Lung microvascular endothelial cell (primary cell): ENCODE measurements around the gene QKI. TPM values are rescaled to one million over a fixed set of nuclear protein-coding genes. Genes with fewer than 3 reads are reported as not detected.

Source experiments
- DNase-seq, 2 donors: peaks; one replicate each; pipeline versions ENCODE4 v3.0.0 to v3.0.0-alpha.2; 2010; ENCODE audit warnings: low read depth in 2 of 2
- total RNA-seq: library from RNA; depleted of rRNA; stranded (reverse); fragments of >200 nt; gene quantifications from 2 replicates; pipeline ENCODE4 v1.2.1, GENCODE V29; 2014

Gene QKI
- total RNA-seq, 1 donor from 2014 or later, result 177 TPM

DNA sequence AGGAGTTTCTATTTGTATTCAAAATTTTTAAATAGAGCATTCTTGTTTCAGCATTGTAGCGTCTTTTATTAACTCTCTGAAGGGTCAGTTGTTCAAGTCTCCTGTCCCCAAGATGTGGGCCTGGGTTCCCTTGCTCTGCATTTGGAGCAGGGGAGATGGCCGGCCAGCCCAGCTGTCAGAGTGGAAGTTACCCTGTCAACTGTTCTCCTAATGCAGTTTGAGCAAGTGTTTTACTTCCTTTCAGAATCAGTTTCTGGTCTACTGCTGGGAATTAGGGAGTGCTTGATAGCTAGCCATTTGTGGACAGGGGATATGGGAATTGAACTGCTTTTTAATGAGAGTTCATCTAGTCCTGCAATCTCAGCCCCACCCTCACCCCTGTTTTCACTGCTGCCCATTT is 116.6 kb downstream of the QKI start:
- no peak for DNase-seq

DNA sequence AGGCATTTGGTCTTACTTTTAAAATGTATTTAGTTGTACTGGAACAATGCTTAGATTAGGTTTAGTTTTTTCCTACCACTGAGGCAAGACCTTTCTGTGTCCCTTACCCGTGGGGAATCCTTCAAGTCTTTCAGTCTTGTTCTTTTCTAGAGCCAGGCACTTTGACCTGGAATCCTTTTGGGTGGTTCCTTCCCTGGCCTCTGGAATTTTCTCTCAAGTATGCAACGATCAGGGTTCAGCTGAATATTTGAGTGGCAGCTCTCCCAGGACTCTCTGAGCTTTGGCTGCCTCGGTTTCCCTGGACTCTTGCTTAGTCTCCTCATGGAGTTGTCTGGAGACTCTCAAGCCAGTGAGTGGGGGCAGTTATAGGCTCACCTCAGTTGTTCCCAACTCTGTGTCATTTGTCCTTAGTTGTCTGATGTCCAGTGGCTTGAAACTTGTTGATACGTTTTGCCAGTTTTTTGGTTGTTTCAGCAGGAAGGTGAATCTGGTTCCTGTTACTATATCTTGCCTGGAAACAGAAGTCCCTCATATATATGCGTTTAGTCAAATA is 118.1 kb downstream of the QKI start:
- DNase-seq, result no peak

DNA sequence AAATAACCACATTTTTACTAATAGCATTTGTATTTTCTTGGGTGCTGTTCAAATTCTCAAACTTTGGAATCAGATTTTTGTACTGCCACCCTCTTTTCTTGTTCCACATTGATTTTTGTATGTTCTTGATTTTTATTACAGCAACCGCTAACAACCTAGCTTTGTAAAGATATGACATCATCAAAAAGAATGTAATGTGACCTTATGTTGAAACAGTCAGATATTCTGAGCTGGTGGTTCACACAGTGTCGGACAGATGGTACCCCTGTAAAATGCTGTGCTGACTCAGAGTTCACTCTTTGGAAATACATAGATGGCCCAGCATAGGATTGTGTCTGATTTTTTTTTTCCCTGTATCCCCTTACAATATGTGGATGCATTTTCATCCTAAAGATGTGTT is 118.9 kb downstream of the QKI start:
- peak; percentile 40 to 78 for DNase-seq

DNA sequence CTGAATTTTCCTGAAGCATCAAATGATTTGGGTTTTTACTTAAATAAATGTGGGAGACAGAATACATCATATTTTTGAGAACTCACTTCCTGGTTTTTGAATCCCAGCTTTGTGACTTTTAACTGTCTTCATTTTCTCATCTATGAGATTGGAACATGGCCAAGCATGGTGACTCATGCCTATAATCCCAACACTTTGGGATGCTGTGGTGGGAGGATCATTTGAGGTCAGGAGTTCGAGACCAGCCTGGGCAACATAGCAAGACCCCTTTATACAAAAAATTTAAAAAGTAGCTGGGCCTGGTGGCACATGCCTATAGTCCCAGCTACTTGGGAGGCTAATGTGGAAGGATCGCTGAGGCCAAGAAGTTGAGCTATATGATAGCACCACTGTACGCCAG is 122.3 kb downstream of the QKI start:
- DNase-seq, result peak; percentile 51 to 59

DNA sequence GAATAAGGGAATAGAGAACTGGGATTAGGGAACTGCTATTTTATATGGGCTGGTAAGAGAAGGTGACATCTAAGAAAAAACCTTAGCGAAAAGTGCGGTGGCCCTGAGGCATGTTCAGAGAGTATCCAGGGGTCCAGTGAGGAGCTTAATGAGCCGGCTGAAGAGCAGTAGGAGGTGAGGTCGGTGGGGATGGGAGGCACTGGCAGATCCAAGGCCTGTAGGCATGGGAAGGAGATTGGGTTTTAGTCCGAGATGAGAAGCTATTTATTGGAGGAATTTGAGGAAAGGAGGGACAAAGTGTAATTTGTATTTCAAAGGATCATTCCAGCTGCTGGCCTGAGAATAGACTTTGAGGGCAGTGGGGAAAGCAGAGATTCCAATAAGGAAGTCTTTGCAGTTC is 123.8 kb downstream of the QKI start:
- DNase-seq, result no peak

DNA sequence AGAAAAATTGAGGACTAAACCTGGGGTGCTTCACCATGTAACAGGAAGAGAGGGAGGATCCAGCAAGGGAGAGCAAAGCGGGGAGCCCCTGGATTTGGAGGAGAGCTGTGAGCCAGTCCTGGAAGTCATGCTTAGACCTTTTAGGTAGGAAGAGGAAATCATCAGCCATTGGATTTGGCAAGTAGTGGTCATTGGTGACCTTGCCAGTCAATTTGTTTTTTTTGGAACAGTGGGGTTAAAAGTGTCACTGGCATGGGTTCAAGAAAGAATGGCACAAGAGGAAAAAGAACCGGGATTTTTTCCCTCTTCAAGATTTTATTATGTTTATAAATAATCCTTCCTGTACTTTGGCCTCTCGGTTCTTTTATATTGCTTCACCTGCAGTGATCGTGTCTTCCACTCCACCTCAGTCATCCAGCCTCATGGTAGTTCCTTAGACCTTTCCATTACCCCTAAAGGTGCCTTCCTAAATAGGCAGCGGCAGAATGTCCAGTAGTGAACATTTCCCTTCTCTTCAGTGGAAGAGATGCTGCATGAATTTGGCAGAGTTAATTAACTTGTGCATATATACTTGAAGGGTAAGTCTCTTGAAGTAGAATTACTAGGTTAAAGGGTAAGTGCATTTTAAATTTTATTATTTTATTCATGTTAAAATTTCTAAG is 124.7 kb downstream of the QKI start:
- peak in 1 of 2 donors; percentile 17 for DNase-seq

DNA sequence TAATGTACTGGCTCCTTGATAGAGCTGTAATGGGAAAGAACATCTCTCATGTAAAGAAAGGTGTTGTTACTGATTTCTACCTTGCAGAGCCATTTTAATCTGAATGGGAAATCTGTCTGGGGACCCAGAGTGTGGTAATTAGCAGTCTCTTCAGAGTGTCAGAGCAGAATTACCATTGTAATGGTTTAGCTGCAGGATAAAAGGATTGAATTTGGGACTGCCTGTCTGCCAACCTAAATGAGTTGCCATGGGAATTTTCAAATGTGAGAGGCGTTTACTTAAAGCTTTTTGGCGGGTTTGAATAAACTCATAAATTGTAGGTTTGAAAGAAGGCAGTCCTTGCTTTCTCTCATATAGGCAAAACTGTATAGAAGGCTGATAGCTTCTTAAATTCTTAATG is 128.8 kb downstream of the QKI start:
- no peak for DNase-seq

DNA sequence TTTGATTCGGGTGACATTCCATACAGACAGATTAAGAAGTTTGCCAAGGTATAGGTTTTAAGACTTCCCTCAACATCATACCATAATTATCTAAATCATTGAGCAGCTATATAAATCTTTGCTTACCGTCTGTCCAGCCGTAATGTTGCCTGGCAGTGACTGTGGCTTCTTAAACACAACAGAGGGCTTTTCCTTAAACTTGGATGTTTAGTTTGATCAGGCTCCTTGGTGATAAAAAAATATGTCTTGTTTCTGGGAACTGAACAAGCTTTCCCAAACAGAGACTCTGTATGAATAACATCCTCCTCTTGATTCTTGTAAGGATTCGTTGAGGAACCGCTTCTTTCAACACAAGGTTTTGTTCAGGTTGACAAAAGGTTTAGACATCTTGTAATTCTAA is 130.9 kb downstream of the QKI start:
- DNase-seq, result no peak

DNA sequence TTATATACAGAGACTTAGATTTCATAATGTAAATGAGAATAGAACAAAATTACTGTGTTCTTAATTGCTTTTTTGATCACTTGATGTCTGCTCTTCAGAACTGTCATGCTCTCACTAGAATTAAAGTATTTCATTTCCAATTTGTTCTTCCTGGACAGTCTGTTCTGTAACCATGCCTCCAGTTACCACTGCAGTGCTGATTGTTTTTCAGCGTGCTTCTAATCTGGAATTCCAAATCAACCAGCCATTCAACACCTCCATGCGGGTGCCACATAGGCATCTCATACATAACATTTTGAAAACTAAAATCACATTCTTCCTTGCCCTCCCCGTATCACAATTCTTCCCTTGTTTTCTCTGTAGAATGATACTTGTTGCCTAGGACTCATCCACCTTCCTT is 132.8 kb downstream of the QKI start:
- no peak for DNase-seq

DNA sequence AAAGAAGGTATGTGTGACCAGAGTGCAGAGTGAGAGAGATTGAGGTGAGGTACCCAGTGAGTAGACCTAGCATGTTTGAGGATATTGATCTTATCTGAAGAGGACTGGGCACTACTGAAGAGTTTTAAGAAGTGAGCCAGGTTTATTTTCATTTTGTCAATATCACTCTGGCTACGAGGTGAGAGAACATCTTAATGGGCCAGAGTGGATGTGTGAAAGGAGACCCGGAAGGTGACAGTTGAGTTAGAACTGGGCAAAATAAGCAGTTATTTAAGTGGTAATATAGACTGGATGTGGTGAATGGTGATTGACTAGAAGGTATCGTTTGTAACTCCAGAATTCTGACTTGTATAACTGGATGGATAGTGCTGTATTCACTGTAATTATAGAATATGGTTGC is 134.1 kb downstream of the QKI start:
- no peak for DNase-seq

DNA sequence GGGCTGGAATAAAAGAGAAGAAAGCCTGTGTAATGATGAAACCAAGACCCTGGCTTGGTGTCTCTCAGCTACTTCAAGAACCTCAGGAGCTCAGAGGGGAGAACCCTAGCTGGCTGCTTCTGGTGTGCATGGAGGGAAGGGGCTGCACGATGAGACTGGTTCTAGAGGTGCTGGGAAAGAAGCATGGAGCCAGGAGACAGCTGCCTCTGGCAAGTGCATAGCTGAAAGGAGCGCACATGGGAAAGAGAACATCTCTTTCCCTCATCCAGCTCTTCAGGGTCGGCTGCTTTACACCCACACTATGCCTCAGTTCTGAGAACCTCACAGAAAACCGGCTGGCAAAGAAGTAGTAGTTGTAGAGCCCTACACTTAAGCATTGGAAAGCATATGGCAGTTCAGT is 139.5 kb downstream of the QKI start:
- DNase-seq, result no peak

DNA sequence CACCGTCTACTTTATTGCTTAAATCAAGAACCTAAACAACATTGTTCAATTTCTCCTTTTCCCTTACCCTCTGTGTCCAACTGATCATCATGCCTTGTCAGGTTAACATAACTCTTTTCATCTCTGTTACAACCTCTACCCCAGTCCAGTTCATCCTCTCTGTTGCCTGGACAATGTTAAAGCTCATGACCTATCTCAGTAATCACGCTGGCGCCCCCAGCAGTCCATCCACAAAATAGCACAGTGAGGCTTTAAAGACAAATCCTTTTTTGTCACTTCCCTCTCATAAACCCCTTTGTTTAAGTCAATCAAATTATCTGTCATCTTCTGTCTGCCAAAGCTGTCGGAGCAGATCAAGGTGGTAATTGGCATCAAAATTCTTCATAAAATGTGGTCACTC is 140.1 kb downstream of the QKI start:
- peak; percentile 63 to 64 for DNase-seq

DNA sequence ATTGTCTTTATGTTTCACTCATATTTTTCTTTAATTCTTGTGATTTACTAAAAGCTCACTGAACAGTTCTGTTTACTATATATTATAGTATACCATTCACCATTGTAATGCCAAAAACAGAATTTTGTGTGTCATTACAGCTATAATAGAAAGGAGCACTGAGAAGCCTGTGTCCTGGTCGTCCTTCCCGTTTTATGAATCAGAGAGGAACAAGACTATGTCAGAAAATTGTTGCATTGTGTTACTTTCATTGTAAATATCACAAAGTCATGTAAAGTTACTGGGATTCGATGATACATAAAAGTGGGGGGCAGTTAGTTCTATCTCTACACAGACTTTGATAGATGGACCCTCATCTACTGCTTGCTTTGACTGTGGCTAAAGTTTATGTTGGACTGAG is 145.1 kb downstream of the QKI start:
- no peak for DNase-seq

DNA sequence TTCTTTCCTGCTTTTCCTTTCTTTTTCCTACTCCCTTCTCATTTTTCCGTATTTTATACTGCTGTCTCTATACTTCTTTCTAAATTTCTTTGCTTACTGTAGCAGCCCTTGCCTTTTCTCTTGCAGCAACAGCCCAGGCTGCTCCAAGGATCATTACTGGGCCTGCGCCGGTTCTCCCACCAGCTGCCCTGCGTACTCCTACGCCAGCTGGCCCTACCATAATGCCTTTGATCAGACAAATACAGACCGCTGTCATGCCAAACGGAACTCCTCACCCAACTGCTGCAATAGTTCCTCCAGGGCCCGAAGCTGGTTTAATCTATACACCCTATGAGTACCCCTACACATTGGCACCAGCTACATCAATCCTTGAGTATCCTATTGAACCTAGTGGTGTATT is 148.8 kb downstream of the QKI start:
- DNase-seq, result no peak

DNA sequence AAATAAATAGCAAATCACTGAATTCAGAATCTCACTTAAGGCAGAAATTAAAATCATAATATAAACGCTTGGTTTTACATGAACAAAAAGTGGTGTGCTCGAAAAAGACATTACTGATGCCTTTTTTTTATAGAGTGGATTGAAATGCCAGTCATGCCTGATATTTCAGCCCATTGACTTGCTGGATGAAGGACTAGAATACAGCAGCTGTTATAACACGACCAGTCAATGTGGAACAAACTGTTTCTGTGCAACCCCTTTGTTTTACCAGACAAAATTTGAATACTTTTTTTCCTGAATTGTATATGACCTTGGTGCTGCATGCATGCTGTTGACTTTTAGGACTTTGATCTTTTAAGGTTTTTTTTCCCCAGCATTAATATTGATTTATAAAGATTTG is 150.0 kb downstream of the QKI start:
- DNase-seq, result no peak

DNA sequence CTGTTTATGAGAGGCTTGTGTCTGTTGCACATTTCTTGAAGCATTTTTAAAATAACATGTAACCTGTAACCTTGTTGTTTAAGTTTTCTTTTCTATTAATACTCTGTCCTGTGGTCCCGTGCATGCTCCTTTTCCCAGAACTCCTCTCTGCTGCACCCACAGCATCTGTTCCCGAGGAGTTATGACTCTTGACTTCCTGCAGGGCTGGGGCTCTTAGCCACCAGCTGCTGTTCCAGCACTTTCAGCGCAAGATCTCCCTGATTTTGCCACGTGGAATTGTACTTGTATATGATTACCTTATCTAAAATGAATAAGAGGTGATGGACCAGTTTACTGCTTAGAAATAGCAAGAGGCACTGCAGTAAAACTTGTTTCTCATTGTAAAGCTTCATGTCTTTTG is 150.6 kb downstream of the QKI start:
- DNase-seq, result peak in 1 of 2 donors; percentile 44

DNA sequence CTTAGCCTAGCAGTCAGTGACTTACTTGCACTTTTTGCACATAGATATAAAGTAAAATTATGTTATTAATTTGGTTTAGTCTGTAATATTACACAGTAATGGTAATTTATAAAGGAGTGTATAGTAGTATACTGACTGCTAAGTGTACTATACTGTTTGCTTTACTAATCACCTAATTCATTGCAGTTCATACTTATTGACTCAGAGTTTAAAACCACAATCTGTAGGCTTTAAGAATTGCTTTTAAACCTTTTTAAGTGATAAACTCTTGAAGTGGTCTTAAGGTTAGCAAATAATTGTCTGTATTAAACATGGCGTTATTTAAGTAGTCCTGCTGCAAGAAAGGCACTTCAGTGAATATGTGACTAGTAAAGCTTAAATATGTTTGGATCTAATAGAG is 151.5 kb downstream of the QKI start:
- no peak for DNase-seq

DNA sequence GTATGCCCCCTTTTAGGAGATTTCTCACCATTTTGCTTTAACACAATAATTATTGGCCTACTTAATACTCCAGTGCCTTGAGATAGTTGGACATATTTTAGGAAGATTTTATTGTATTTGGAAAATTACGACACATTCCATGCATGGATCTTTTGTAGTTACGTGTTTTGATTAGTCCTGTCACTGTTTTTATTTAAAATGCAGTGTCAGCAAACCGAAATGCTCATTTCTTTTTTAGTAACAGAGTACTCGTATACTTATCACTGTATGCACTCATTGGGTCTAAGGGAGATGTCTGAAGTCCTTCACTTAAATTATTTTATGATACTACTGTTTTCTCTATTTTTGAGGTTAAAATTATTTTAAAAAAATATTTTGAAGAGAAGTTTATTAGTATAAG is 153.8 kb downstream of the QKI start:
- no peak for DNase-seq

DNA sequence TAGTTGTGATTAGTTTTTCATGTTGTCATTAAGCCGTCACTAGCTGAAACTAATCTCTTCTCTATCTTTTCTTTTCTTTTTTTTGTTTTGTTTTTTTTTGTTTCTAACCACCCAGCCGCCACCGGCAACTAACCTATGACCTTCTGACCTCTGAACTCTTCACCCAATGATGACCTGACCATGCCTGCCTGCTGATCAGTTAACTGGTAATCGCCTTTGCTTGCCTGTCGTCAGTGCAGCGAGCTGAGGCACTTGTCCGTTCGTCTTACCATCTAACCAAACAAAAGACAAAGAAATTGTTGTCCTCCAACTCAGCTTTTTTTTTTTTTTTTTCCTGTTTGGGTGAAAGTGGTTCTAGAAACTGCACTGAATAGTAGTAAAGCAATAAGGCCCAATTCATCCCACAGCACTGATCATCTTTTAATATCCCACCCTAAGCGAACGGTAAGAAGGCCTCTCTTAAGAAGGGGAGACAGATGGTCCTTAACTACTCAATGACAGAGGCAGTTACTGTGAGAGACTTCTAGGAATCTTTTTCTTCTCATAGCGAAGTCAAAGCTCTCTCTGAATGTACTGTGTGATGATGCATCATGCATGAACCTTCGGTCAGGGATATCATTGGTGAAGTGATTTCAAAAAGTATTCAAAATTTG is 156.2 kb downstream of the QKI start:
- DNase-seq, result no peak

DNA sequence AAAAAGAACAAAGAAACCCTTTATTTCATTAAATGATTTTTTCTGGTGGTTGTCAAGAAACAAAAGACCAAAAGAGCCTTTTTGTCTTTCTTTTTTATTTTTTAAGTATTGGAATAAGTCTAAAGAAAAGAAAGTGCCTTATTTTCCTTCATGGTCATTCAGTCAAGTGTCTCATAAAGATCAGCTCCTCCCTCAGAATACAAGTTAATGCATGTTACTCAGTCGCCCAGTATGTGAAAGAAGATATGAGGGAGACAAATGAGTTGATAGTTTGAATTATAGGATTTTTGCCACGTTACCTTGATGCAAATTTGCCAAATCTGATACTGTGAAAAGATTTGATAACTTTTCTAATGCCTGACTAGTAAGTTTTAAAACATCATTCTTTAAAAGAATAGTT is 157.2 kb downstream of the QKI start:
- DNase-seq, result no peak

DNA sequence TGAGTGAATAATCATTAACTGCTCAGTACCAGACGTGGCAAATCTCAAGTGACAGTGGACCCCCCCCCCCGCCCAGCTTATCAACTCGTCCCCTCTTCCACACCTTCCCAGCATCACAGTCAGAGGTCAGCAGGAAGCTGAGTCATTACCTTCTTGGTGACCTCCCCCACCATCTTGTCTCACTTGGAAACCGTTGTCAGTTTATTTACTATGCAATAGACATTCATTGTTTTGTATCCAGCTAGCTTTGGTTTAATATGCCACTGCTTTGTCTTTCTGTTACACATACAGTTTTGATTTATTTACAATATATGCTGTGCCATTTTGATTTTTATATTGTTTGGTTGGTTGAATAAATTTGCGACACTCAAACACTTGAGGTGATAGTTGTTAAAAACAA is 158.1 kb downstream of the QKI start:
- DNase-seq, result peak in 1 of 2 donors; percentile 69

DNA sequence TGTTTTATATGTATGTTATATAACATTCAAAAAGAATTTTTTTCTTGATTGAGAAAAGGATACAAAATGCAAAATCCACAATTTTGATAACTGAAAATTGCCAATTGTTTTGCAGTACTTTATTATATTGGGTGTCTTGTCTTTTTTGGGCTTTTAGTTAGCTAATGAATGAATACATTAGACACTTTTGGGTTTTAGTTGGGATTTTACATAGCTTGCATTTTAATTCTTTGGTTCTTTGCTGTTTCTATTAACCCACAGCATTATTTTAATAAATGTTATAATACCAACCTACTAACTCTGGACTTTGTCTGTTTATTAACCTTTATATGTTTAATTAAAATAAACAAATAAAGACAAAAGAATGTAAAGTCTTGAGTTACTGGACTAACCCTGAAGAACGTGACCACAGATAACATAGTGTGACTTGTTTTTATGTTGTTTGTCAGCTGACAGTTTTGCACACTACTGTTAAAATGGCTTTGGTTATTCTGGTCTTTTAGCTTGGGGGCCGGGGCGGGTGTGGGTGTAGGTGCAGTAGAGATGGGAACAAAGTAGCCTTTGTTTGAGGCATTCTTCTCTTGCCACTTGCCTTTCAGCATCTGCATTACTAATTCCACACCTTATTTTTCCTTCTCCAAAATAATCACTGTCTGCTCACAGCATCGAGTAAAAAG is 159.1 kb downstream of the QKI start:
- no peak for DNase-seq

DNA sequence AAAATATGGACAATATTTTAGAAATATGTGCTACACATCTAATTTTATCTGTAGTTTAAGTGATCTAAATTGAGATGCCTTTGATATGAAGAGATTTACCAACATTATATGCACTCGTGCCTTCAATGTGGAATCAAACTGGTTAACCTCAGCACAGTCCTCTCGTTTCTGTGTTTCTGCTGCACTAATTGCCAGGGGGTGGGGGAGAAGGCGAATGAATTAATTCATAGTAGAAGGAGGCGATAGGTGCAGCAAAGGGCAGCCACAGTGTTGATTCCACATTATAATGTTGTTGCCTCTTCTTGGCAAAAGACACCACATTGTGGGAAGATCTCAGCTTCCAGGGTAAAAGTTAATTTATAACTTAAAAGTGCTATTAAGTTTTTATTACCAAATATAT is 161.6 kb downstream of the QKI start:
- DNase-seq, result no peak
